SU-DHL-6 (cell line): ENCODE measurements around the gene NPFFR2.

Experiments
- H2AFZ ChIP-seq: fragments of 200-600 bp; sonication (generic); 2 replicates; pipeline ENCODE4 v1.6.1; 2014; ENCODE audit warnings: low read depth, mild to moderate bottlenecking, moderate library complexity, mixed read lengths, antibody characterized with exemption, low read length; ENCODE audit not compliant: severe bottlenecking
- H3F3A ChIP-seq: fragments of 200-600 bp; shearing (Covaris generic); 2 replicates; pipeline ENCODE4 v1.6.0; 2016; ENCODE audit warnings: antibody characterized with exemption, mild to moderate bottlenecking; ENCODE audit not compliant: insufficient read depth
- H3K27ac ChIP-seq: fragments of 200-600 bp; sonication (generic); 2 replicates; pipeline ENCODE4 v1.5.1; 2016; ENCODE audit warnings: low read depth, mild to moderate bottlenecking, low read length, moderate library complexity, mixed read lengths
- H3K27me3 ChIP-seq: fragments of 200-600 bp; sonication (generic), shearing (Covaris generic); 2 replicates; pipeline ENCODE4 v1.6.0; 2014; ENCODE audit warnings: mild to moderate bottlenecking, low read length
- H3K36me3 ChIP-seq: fragments of 200-600 bp; sonication (generic); 2 replicates; pipeline ENCODE4 v1.6.1; 2014; ENCODE audit warnings: mild to moderate bottlenecking, low read length, mixed read lengths
- H3K4me2 ChIP-seq: fragments of 300-600, 200-600 bp; shearing (Covaris generic), sonication (generic); 2 replicates; pipeline ENCODE4 v1.6.0; 2014; ENCODE audit warnings: low read length, low read depth, mild to moderate bottlenecking; ENCODE audit not compliant: poor library complexity, severe bottlenecking
- H3K4me3 ChIP-seq: fragments of 200-600 bp; sonication (generic); 2 replicates; pipeline ENCODE4 v1.5.1; 2014; ENCODE audit warnings: antibody characterized with exemption, low read length, mild to moderate bottlenecking, mixed read lengths; ENCODE audit not compliant: insufficient read depth, poor library complexity, severe bottlenecking
- H3K79me2 ChIP-seq: fragments of 200-600 bp; sonication (generic); 2 replicates; pipeline ENCODE4 v1.6.1; 2014; ENCODE audit warnings: mild to moderate bottlenecking, low read length, moderate library complexity; ENCODE audit not compliant: insufficient read depth
- H3K9ac ChIP-seq: fragments of 200-600 bp; sonication (generic); 2 replicates; pipeline ENCODE4 v1.7.0; 2014; ENCODE audit warnings: mild to moderate bottlenecking, low read length
- H3K9me2 ChIP-seq: fragments of 200-600 bp; sonication (generic); replicated peaks from 2 replicates; pipeline ENCODE4 v1.6.1; 2014; ENCODE audit warnings: low read length; ENCODE audit not compliant: insufficient read depth
- H3K9me3 ChIP-seq: fragments of 200-600 bp; sonication (generic); 2 replicates; pipeline ENCODE4 v1.6.1; 2014; ENCODE audit warnings: low read length, mixed read lengths; ENCODE audit not compliant: insufficient read depth
- H4K20me1 ChIP-seq: fragments of 200-600 bp; sonication (generic); 2 replicates; pipeline ENCODE4 v1.6.1; 2014; ENCODE audit warnings: low read depth, mild to moderate bottlenecking, antibody characterized with exemption, low read length, moderate library complexity, mixed read lengths
- CTCF ChIP-seq: fragments of 200-600 bp; sonication (generic); IDR thresholded peaks from one replicate; pipeline ENCODE4 v1.5.1; 2017; ENCODE audit warnings: antibody characterized with exemption, mild to moderate bottlenecking, low read length, moderate library complexity; ENCODE audit not compliant: insufficient read depth, poor library complexity, severe bottlenecking
- EZH2phosphoT487 ChIP-seq: fragments of 200-600 bp; sonication (generic), shearing (Covaris generic); conservative IDR thresholded peaks from 2 replicates; pipeline ENCODE4 v1.6.1; 2018; ENCODE audit warnings: mild to moderate bottlenecking, antibody characterized with exemption, low read length, moderate library complexity, mixed read lengths

NPFFR2 gene

GRCh38 chr4:72194046-72194445, 162.2 kb downstream of the NPFFR2 start:
- TF ChIP-seq EZH2phosphoT487 (no peak), CTCF (no peak)
- no peaks in the 10 kb centered on the region for H3K79me2 ChIP-seq

DNA sequence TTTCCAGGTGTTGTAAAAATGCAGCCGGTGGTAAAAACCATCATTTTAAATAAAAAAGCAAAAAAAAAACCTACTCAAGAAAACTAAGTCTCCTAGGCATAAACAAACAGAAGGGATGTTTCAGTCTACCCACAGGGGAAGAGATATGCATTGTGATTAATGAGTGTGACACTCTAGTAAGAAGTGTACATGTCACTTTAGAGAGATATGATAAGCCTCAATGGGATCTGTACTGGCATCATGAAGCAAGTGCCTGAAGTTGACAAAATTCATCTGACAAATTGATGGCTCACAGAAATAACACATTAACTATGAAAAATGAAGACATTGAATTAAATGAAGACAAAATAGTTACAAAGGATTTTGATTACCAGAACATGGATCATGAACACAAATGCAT, 162.7 kb downstream of the NPFFR2 start:
- no peaks in the 10 kb centered on the region for H3K9me3 ChIP-seq
- no peak overlapping the region for H3K4me2 ChIP-seq
- no peak overlapping the region for H3K9ac ChIP-seq
- no peak overlapping the region for H3K27ac ChIP-seq
- no peaks in the 10 kb centered on the region for H3K36me3 ChIP-seq
- H3K79me2 ChIP-seq, result no peaks in the 10 kb centered on the region
- H3K9me2 ChIP-seq, result no peaks in the 10 kb centered on the region
- H3K27me3 ChIP-seq, result no peaks in the 10 kb centered on the region
- H4K20me1 ChIP-seq, result no peaks in the 10 kb centered on the region
- H2AFZ ChIP-seq, result no peak overlapping the region
- H3F3A ChIP-seq, result no peaks in the 10 kb centered on the region
- no peak overlapping the region for H3K4me3 ChIP-seq
- TF ChIP-seq EZH2phosphoT487 (no peak), CTCF (no peak)

More at GRCh38 chr4:72194046-72194445, 162.2 kb downstream of the NPFFR2 start:
- H3F3A ChIP-seq, result no peaks in the 10 kb centered on the region
- no peaks in the 10 kb centered on the region for H4K20me1 ChIP-seq
- H3K4me3 ChIP-seq, result no peak overlapping the region
- H2AFZ ChIP-seq, result no peak overlapping the region
- H3K9me2 ChIP-seq, result no peaks in the 10 kb centered on the region
- no peaks in the 10 kb centered on the region for H3K27me3 ChIP-seq
- no peaks in the 10 kb centered on the region for H3K36me3 ChIP-seq
- H3K9me3 ChIP-seq, result no peaks in the 10 kb centered on the region
- no peak overlapping the region for H3K27ac ChIP-seq
- no peak overlapping the region for H3K9ac ChIP-seq
- no peak overlapping the region for H3K4me2 ChIP-seq
